HG03196 (cell line): ENCODE data around the gene STK11.

Experiments used
- ATAC-seq: cut with Tn5 transposase; IDR thresholded peaks from one replicate; pipeline ENCODE4 v1.9.1; 2021; ENCODE audit not compliant: unreplicated experiment

The STK11 gene, protein sequence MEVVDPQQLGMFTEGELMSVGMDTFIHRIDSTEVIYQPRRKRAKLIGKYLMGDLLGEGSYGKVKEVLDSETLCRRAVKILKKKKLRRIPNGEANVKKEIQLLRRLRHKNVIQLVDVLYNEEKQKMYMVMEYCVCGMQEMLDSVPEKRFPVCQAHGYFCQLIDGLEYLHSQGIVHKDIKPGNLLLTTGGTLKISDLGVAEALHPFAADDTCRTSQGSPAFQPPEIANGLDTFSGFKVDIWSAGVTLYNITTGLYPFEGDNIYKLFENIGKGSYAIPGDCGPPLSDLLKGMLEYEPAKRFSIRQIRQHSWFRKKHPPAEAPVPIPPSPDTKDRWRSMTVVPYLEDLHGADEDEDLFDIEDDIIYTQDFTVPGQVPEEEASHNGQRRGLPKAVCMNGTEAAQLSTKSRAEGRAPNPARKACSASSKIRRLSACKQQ

GRCh38 chr19:1205114-1206099 lies at the start of gene STK11:
Gene STK11 (plus strand): TSS chr19:1205778. CDS start chr19:1206914, 1,136 bp downstream.
- ATAC-seq: peak; percentile 87

DNA sequence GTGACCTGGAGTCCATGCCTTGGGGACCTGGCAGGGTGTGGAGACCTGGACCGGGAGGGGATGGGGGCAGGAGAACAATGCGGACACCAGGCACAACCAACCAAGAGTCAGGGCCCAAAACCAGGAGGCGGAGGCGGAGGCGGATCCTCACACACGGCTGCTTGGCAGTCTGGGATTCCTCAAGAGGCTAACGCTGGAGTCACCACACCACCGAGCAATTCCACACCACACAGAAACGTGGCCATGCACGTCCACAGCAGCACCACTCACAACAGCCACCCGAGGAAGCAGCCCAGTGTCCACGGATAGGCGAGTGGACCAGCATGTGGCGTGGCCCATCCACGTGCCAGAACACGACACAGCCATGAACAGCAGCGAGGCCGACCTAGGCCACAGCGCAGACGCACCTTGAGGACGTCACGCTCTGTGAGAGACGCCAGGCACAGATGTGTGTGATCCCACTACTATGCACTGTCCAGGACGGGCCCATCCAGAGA lies 49.2 kb upstream of the STK11 start:
- ATAC-seq: no peak

DNA sequence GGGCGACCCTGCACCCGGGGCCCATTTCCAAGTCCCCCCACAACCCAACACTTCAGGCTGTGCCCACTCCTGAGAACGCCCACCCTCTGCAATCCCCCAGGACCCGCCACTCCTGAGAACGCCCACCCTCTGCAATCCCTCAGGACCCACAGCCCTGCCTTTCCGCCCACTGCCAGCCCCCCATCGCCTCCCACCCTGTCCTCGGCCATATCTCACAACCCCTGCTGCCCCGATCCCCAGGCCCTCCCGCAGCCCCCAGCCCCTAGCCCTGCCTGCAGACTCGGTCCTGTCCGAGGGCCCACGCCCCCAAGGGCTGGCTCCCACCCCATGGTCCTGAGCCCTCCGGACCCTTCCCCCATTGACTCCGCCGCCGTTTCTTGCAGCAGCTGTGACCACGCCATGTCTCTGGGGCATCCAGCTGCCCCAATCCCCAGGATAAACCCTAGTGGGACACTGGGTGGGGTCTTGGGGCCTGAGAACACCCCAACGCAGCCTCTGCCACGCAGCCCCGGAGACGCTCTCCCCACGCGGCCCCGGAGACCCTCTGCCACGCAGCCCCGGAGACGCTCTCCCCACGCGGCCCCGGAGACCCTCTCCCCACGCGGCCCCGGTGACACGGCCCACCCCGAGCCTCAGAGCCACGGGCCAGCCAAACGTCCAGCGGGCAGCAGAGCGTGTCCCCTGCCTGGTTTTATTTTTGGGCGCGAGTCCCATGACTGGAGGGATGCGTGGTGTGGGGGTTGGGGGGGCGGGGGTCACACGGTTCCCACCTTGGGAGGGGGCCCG lies 48.6 kb upstream of the STK11 start:
- no peak for ATAC-seq

- ATAC-seq: no peak
Measured at GRCh38 chr19:1157931-1158884, 47.4 kb upstream of the STK11 start.

GRCh38 chr19:1158885-1159448 lies 46.6 kb upstream of the STK11 start:
- no peak for ATAC-seq

GRCh38 chr19:1159864-1160595 lies 45.5 kb upstream of the STK11 start:
- no peak for ATAC-seq

- ATAC-seq: no peak
Measured at GRCh38 chr19:1161716-1162115, 43.9 kb upstream of the STK11 start.

DNA sequence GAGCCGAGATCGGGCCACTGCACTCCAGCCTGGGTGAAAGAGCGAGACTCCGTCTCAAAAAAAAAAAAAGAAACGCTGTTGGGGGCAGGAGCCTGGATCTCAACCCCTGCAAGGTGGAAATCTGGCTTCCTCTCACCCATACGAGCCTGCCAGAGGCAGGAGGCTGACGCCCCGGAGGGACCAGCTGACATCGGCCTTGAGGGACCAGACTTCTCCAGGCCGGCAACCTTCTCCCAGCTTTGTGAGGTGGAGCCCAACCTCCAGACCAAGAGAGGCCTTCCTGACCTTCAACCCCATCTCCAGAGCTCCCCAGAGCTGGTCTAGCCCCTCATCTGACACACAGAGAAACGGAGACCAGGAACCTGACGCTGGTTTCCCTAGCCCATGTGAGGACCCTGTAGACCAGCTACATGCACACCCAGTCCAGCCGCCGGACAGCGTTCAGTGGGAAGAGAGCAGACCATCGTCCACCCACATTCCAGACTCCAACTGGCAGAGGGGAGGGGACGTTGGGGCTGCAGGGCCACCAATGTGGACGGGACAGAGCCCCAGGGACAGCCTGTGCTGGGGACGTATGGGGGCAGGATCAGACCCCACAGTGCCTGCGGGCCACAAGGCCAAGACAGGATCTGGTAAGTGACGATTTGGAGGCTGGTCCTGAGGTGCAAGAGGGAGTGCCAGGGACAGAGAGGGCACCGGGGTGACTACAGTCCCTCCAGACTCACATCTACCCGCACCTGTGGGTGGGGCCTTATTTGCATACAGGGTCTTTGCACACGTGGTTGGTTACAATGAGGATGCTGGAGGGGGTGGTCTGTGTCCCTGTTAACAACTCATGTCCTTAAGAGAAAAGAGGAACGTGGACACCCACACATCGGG lies 42.9 kb upstream of the STK11 start:
- ATAC-seq: no peak

GRCh38 chr19:1163283-1163933 lies 42.2 kb upstream of the STK11 start:
- ATAC-seq: no peak

- no peak for ATAC-seq
Measured at GRCh38 chr19:1163934-1164683, 41.5 kb upstream of the STK11 start.

GRCh38 chr19:1164684-1165531 lies 40.7 kb upstream of the STK11 start:
- no peak for ATAC-seq

DNA sequence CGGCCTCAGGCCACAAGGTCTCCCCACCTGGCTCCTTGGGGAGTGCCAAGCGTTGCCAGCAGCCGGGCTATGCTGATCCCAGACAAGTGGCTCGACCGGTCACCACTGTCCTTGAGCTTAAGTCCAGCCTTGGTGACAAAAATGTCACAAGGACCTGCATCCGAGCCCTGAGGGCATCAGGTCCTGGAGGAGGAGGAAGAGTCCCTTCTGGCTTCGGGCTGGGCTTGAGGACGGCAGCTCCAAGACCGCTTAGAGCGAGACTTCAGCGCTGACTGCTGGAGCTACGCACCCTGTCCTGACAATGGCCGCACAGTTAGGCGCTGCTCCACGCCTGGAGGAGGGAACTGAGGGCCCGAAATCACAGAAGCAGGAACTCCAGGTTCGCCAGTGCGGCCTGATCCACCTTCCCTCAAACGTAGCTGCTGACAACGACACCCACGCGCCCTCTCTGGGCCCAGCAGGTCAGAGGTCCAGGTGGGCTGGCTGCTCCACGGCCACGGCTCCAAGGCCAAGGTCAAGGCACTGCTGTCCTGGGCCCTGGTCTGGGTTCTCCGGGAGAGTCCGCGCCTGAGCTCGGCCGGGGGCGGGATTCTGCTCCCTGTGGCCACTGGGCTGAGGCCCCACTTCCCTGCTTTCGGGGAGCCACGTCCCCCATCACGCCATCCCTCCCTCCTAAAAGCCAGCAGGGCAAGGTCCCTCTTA lies 38.6 kb upstream of the STK11 start:
- ATAC-seq: no peak

DNA sequence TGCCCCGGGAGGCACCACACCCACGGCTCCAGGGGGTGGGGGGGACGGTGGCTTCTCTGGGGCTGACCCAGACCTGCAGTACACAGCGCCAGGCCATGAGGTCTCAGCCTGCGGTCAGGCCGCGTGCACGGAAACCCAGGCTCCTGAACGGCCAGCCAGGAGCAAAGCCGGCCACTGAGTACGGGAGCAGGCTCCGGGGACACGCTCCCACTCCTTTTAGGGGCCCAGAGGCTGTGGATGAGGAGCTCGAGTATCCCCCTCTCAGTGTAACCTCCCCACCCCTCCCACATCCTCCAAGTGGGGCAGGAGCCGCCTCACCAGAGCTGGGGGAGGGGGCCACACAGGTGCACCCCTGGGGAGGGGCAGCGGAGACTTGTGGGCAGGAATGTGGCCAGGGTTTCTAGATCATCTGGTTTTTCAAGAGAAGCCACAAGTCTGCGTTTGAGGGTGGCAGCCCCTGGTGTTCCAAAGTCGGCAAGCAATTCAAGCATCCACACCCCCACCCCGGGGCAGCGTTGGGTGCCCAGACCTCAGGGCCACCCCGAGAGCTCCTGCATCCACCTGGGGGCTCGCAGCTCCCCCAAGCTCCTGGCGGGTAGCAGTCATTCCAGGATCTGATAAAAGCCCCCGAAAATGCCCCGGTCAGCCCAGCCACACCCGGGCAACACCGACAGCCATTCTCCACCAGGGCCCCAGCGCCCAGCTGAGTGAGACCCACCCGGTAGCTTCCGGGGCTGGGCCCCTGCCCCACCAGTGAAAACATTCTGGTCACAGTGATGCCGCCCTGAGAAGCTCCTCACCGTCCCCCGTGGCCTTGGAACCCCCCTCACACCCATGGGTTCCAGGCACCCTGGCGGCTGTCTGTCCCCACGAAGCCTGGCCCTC lies 37.6 kb upstream of the STK11 start:
- ATAC-seq: no peak
